GM12891 (cell line): ENCODE measurements around the gene SERTAD4.

Experiments used
- DNase-seq: peaks from one replicate; pipeline ENCODE4 v3.0.0; 2011; ENCODE audit warnings: low spot score; ENCODE audit not compliant: insufficient read length
- FAIRE-seq: peaks from 2 replicates; lab custom pipeline; 2011; peaks lifted over from hg19 to GRCh38; lab: Jason Lieb, UNC
- PAX5 ChIP-seq: IDR thresholded peaks from 2 replicates; pipeline ENCODE4 v1.6.1; 2011; ENCODE audit warnings: low read length, moderate library complexity, mild to moderate bottlenecking; ENCODE audit not compliant: insufficient read depth, severe bottlenecking
- POLR2A ChIP-seq: IDR thresholded peaks from 2 replicates; pipeline ENCODE4 v1.6.1; 2011; ENCODE audit warnings: low read depth, low read length, control low read depth
- POLR2AphosphoS5 ChIP-seq: IDR thresholded peaks from 2 replicates; pipeline ENCODE4 v1.6.1; 2011; ENCODE audit warnings: low read depth, low read length, control low read depth
- POU2F2 ChIP-seq: IDR thresholded peaks from 2 replicates; pipeline ENCODE4 v1.6.1; 2011; ENCODE audit warnings: low read depth, mild to moderate bottlenecking, control low read depth, low read length, moderate library complexity
- SPI1 ChIP-seq: IDR thresholded peaks from 2 replicates; pipeline ENCODE4 v1.6.1; 2011; ENCODE audit warnings: low read depth, low read length, control low read depth
- TAF1 ChIP-seq: IDR thresholded peaks from 2 replicates; pipeline ENCODE4 v1.6.1; 2011; ENCODE audit warnings: low read depth, low read length, control low read depth

Gene SERTAD4

DNA sequence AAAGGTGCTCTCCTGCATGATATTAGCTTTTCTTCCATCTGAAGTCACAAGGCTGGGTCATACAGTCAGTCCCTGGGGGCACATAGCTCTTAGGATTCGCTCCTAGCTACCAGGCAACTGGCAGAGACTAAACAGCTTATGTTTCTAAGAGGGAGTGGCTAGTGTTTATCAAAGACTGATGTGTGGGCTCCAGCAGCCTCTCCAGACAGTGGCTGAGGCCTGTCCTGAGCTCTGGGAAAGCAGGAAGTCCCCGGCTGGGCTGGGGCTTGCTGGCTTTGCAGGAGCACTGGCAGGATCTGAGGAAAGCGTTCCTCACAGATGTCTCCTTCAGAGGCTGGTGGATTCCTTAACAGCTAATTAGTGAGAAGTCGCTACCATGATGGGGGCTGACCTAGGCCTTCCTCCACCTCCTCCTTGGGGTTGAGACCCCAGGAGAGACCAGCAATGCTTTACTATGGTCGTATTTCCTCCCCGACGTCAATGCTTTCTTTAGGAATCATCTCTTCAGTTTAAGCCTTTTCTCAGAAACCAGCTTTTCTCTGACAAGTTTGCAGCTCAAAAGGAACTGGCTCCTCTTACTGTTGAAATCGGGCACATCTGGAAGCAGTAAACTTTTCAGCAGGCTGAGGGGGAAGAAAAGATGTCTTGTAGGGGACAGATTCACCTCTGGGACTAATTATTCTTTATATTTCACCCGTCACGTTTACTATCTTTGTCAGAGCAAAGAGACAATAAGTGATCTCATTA, 62.6 kb downstream of the SERTAD4 start:
- FAIRE-seq (no peak), DNase-seq (no peak)
- TF ChIP-seq SPI1: no peak
- no peak for TF ChIP-seq POU2F2
- no peak for TF ChIP-seq TAF1
- no peak for TF ChIP-seq POLR2AphosphoS5
- no peak for TF ChIP-seq PAX5
- no peak for TF ChIP-seq POLR2A
